ENCODE data around the gene OGFOD1.

- TF ChIP-seq CTCF (conservative IDR thresholded peaks at IDR 0.05 in 1 of 2, IDR thresholded peaks at IDR 0.05 in 1 of 2; ENCODE audit: low read depth in 1 of 2, low read length in 2 of 2) = no peak
- no peak for TF ChIP-seq EZH2 (IDR thresholded peaks at IDR 0.05; ENCODE audit: low read length, missing control alignments)
Observed at GRCh38 chr16:56469748-56470147, 18.4 kb downstream of the OGFOD1 start.

Data from fibroblast of lung (primary cell).